Measurements from ENCODE around the gene CPAMD8. TPM values are rescaled to one million over a fixed set of nuclear protein-coding genes. Genes with fewer than 3 reads are reported as not detected.

The CPAMD8 gene
- total RNA-seq, 1 donor from 2014 or later, result 5.3 TPM

- H3K36me3 ChIP-seq (ENCODE audit: control insufficient read depth, insufficient read depth, low read length), result no peaks in the 10 kb centered on the region
- no peak overlapping the region for H3K4me3 ChIP-seq (ENCODE audit: low read depth, low read length)
- TF ChIP-seq, protein P1, sequence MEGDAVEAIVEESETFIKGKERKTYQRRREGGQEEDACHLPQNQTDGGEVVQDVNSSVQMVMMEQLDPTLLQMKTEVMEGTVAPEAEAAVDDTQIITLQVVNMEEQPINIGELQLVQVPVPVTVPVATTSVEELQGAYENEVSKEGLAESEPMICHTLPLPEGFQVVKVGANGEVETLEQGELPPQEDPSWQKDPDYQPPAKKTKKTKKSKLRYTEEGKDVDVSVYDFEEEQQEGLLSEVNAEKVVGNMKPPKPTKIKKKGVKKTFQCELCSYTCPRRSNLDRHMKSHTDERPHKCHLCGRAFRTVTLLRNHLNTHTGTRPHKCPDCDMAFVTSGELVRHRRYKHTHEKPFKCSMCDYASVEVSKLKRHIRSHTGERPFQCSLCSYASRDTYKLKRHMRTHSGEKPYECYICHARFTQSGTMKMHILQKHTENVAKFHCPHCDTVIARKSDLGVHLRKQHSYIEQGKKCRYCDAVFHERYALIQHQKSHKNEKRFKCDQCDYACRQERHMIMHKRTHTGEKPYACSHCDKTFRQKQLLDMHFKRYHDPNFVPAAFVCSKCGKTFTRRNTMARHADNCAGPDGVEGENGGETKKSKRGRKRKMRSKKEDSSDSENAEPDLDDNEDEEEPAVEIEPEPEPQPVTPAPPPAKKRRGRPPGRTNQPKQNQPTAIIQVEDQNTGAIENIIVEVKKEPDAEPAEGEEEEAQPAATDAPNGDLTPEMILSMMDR (IDR thresholded peaks at IDR 0.05; ENCODE audit: insufficient read depth, low read length, poor library complexity, severe bottlenecking), result no peak
- H3K27me3 ChIP-seq (ENCODE audit: control insufficient read depth, insufficient read depth, low read length), result no peaks in the 10 kb centered on the region
- DNase-seq (ENCODE audit: low read depth), result no peak
Measured at GRCh38 chr19:16912780-16913179, 113.8 kb downstream of the CPAMD8 start.

DNA sequence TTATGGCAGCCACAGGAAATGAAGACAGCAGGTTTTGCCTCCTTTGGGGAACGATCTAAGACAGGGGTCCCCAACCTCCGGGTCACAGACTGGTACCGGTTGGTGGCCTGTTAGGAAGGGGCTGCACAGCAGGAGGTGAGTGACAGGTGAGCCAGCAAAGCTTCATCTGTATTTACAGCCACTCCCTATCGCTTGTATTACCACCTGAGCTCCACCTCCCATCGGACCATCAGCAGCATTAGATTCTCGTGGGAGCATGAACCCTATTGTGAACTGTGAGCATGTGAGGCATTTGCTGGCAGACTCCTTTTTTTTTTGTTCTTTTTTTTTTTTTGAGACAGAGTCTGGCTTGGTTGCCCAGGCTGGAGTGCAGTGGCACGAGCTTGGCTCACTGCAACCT, 115.6 kb downstream of the CPAMD8 start:
- no peak for DNase-seq (ENCODE audit: low read depth)
- H3K36me3 ChIP-seq (ENCODE audit: control insufficient read depth, insufficient read depth, low read length), result no peaks in the 10 kb centered on the region
- TF ChIP-seq, protein P1 (IDR thresholded peaks at IDR 0.05; ENCODE audit: insufficient read depth, low read length, poor library complexity, severe bottlenecking), result no peak
- no peaks in the 10 kb centered on the region for H3K27me3 ChIP-seq (ENCODE audit: control insufficient read depth, insufficient read depth, low read length)
- H3K4me3 ChIP-seq (ENCODE audit: low read depth, low read length), result no peak overlapping the region

DNA sequence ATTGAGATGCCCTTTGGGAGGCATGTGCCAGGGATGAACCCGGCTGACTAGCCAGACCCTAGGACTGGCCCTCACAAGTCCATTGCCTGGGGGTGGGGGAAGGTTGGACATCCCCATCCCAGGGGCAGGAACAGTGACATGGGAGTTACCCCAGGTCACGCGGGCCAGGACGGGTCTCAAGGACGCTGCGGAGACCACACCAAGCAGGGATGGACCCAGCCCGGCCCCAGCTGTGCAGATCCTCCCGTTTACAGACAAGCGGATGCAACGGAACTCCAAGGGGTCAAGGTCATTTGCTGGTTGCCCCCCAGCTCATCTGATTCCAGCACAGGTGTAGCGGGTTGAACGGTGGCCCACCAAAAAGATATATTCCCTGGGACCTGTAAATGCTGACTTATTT, 117.9 kb downstream of the CPAMD8 start:
- TF ChIP-seq, protein P1 (IDR thresholded peaks at IDR 0.05; ENCODE audit: insufficient read depth, low read length, poor library complexity, severe bottlenecking), result no peak
- no peaks in the 10 kb centered on the region for H3K36me3 ChIP-seq (ENCODE audit: control insufficient read depth, insufficient read depth, low read length)
- DNase-seq (ENCODE audit: low read depth), result no peak
- no peaks in the 10 kb centered on the region for H3K27me3 ChIP-seq (ENCODE audit: control insufficient read depth, insufficient read depth, low read length)
- no peak overlapping the region for H3K4me3 ChIP-seq (ENCODE audit: low read depth, low read length)

GRCh38 chr19:16904599-16904998, 122.0 kb downstream of the CPAMD8 start:
- peaks cover 3% of the 10 kb centered on the region for H3K27me3 ChIP-seq (ENCODE audit: control insufficient read depth, insufficient read depth, low read length)
- no peak overlapping the region for H3K4me3 ChIP-seq (ENCODE audit: low read depth, low read length)
- H3K36me3 ChIP-seq (ENCODE audit: control insufficient read depth, insufficient read depth, low read length), result no peaks in the 10 kb centered on the region
- no peak for DNase-seq (ENCODE audit: low read depth)
- TF ChIP-seq, protein P1 (IDR thresholded peaks at IDR 0.05; ENCODE audit: insufficient read depth, low read length, poor library complexity, severe bottlenecking), result no peak

GRCh38 chr19:16903347-16903746, 123.3 kb downstream of the CPAMD8 start:
- Histone ChIP-seq H3K4me3 (ENCODE audit: low read depth, low read length) (no peak overlapping the region), H3K36me3 (ENCODE audit: control insufficient read depth, insufficient read depth, low read length) (no peaks in the 10 kb centered on the region), H3K27me3 (ENCODE audit: control insufficient read depth, insufficient read depth, low read length) (peaks cover 3% of the 10 kb centered on the region)
- no peak for DNase-seq (ENCODE audit: low read depth)
- TF ChIP-seq, protein P1 (IDR thresholded peaks at IDR 0.05; ENCODE audit: insufficient read depth, low read length, poor library complexity, severe bottlenecking), result no peak

GRCh38 chr19:16902545-16902944, 124.1 kb downstream of the CPAMD8 start:
- TF ChIP-seq, protein P1 (IDR thresholded peaks at IDR 0.05; ENCODE audit: insufficient read depth, low read length, poor library complexity, severe bottlenecking), result no peak
- Histone ChIP-seq H3K4me3 (ENCODE audit: low read depth, low read length) (no peak overlapping the region), H3K27me3 (ENCODE audit: control insufficient read depth, insufficient read depth, low read length) (peaks cover 3% of the 10 kb centered on the region), H3K36me3 (ENCODE audit: control insufficient read depth, insufficient read depth, low read length) (no peaks in the 10 kb centered on the region)
- DNase-seq (ENCODE audit: low read depth), result no peak

Data from kidney epithelial cell (primary cell).